Kidney epithelial cell (primary cell): ENCODE results near the gene CAMTA1. TPM values are rescaled to one million over a fixed set of nuclear protein-coding genes. Genes with fewer than 3 reads are reported as not detected.
"Not testable (repeated sequence)": the region's sequence is repeated elsewhere in the genome, so short reads cannot be mapped to it uniquely, and the experiment has no call there.

Source experiments
- DNase-seq: peaks from one replicate; pipeline ENCODE4 v3.0.0-alpha.2; 2010; ENCODE audit warnings: low read depth
- H3K27me3 ChIP-seq: 2 replicates; pipeline ENCODE4 v1.6.0; 2011; ENCODE audit warnings: low read length; ENCODE audit not compliant: control insufficient read depth, insufficient read depth
- H3K36me3 ChIP-seq: 2 replicates; pipeline ENCODE4 v1.5.1; 2011; ENCODE audit warnings: low read length; ENCODE audit not compliant: control insufficient read depth, insufficient read depth
- H3K4me3 ChIP-seq: 2 replicates; pipeline ENCODE4 v1.5.1; 2011; ENCODE audit warnings: low read depth, mild to moderate bottlenecking, control low read depth, low read length
- total RNA-seq: library from RNA; depleted of rRNA; stranded (reverse); fragments of >200 nt; gene quantifications from 2 replicates; pipeline ENCODE4 v1.2.3, GENCODE V29; 2015
- TF ChIP-seq, protein P1 (sequence below): IDR thresholded peaks from 2 replicates; pipeline ENCODE4 v1.5.1; 2011; ENCODE audit warnings: mild to moderate bottlenecking, moderate library complexity, low read length, control low read depth, inconsistent platforms; ENCODE audit not compliant: insufficient read depth, poor library complexity, severe bottlenecking

Gene CAMTA1
- total RNA-seq, 1 donor from 2014 or later, result 76.5 TPM

DNA sequence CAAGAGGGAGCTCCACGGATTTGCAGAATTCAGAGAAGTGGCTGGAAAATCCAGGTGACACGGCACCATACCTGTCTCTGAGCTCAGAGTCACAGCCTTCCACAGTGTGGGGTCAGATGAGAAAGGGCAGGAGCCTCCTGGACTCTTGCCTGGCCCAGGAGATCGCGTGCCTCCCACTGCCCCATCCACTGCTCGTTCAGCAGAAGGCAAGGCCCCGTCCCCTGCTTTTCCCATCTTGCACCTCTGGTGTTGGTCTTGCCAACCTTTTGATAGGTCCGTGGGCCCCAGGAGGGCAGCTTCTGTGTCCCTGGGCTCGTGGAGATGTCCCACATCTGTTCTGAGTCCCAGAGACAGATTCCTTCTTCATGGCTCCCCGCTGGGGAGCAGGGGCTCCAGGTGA lies 902.2 kb downstream of the CAMTA1 start:
- no peak for DNase-seq
- peaks cover 18% of the 10 kb centered on the region for H3K27me3 ChIP-seq
- H3K36me3 ChIP-seq, result no peaks in the 10 kb centered on the region
- TF ChIP-seq, protein P1, sequence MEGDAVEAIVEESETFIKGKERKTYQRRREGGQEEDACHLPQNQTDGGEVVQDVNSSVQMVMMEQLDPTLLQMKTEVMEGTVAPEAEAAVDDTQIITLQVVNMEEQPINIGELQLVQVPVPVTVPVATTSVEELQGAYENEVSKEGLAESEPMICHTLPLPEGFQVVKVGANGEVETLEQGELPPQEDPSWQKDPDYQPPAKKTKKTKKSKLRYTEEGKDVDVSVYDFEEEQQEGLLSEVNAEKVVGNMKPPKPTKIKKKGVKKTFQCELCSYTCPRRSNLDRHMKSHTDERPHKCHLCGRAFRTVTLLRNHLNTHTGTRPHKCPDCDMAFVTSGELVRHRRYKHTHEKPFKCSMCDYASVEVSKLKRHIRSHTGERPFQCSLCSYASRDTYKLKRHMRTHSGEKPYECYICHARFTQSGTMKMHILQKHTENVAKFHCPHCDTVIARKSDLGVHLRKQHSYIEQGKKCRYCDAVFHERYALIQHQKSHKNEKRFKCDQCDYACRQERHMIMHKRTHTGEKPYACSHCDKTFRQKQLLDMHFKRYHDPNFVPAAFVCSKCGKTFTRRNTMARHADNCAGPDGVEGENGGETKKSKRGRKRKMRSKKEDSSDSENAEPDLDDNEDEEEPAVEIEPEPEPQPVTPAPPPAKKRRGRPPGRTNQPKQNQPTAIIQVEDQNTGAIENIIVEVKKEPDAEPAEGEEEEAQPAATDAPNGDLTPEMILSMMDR, result no peak
- H3K4me3 ChIP-seq, result no peak overlapping the region

DNA sequence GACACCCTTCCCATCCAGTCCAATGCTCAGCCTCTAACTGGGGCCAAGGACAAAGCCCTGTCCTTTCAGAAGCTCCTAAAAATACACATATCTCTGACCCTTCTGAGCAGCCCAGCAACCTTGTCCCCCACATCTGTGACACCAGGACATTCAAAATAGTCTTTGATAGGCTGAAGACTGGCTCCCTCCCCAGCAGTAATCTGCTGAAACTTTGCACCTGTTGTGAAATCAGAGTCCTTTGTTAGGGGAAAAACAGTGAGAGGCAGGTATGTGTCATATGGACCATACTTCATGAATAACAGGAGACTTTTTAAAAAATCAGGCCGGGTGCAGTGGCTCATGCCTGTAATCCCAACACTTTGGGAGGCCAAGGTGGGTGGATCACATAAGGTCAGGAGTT lies 903.4 kb downstream of the CAMTA1 start:
- TF ChIP-seq, protein P1, result no peak
- H3K36me3 ChIP-seq, result no peaks in the 10 kb centered on the region
- peaks cover 18% of the 10 kb centered on the region for H3K27me3 ChIP-seq
- no peak overlapping the region for H3K4me3 ChIP-seq
- no peak for DNase-seq

DNA sequence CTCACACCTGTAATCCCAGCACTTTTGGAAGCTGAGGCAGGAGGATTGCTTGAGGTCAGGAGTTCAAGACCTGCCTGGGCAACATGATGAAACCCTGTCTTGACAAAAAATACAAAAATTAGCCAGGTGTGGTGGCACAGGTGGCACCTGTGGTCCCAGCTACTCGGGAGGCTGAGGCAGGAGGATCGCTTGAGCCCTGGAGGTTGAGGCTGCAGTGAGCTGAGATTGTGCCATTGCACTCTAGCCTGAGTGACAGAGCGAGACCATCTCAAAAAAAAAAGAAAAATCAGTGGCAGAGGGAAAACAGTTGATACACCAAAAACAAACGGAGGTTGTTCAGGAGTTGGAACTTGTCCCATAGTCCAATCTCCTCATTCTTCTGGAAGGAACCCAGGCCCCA lies 904.1 kb downstream of the CAMTA1 start:
- H3K4me3 ChIP-seq, DNase-seq, H3K36me3 ChIP-seq: not testable (repeated sequence)
- H3K27me3 ChIP-seq, result peaks cover 20% of the 10 kb centered on the region

DNA sequence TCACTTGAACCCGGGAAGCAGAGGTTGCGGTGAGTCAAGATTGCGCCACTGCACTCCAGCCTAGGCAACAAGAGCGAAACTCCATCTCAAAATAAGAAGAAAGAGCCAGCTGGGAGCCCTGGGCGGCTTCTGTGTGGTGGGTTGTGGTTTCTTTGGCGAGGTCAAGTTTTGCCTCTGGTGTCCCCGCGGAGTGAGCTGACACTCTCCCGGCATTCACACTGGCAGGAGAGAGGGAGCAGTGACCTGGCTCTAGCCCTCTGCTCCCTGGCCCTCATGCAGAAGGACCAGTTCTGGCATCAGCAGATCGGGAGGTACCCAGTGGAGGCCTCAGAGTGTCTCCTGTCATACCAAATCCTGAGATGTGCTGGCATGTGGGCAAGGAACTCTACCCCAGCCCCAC lies 904.8 kb downstream of the CAMTA1 start:
- H3K4me3 ChIP-seq, result no peak overlapping the region
- TF ChIP-seq, protein P1, result no peak
- H3K36me3 ChIP-seq, result no peaks in the 10 kb centered on the region

DNA sequence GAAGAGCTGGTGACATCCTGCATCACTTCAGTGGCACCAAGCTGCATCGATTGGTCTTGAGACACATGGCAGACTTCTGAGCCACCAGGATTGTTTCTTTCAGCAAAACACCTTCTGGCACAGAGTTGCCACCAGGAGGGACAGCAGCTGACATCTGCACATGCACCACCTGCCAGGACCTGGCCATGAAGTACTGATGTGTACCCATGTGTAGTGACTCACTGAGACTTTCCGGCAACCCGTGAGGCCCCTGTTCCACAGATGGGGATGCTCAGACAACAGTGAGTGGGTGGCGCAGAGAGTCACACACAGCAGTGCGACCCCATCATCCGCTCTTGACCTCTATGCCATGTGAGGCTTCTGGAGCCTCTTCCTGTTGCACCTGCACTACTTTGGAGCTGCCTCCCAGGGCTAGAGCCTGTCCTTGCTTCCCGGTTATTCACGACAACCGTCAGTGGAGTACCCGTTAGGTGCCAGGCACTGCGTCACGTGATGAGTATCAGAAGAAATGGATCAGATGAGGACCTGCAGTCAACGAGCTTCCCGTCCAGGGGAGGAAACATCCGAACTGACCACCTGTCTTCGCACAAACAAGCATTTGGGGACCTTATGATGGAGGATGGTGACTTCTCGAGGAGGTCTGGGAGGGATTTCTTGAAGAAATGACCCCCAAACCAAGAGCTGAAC lies 905.4 kb downstream of the CAMTA1 start:
- no peaks in the 10 kb centered on the region for H3K36me3 ChIP-seq
- H3K27me3 ChIP-seq, result peaks cover 14% of the 10 kb centered on the region
- no peak overlapping the region for H3K4me3 ChIP-seq
- TF ChIP-seq, protein P1, result no peak
- no peak for DNase-seq

More for the DNA sequence above, 904.8 kb downstream of the CAMTA1 start:
- H3K27me3 ChIP-seq, result peaks cover 18% of the 10 kb centered on the region
- DNase-seq, result no peak

DNA sequence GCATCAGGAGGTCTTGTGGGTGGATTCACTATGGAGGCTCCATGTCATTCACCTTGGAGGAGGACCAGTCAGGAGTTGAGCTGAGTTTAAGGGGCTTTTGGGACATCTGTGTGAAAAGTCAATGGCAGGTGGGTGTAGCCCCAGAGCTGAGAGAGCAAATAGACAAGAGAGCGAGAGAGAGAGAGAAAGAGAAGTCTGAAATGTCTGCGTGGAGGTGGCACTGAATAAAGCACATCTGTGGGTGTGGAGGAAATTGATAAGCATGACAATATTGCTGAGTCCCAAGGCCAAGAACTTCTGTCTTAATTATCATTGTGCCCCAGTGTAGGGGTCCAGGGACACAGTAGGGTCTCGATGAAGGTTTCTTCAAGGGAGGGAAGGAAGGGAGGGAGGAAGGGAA lies 906.3 kb downstream of the CAMTA1 start:
- H3K36me3 ChIP-seq, result no peaks in the 10 kb centered on the region
- peaks cover 13% of the 10 kb centered on the region for H3K27me3 ChIP-seq
- H3K4me3 ChIP-seq, result no peak overlapping the region
- DNase-seq, result no peak
- TF ChIP-seq, protein P1, result no peak
